Measurements from ENCODE around the gene SPIB.
"Not testable (repeated sequence)": the region's sequence is repeated elsewhere in the genome, so short reads cannot be mapped to it uniquely, and the experiment has no call there.

The SPIB gene

GRCh38 chr19:50439130-50439529, 20.4 kb downstream of the SPIB start:
- not testable (repeated sequence) for DNase-seq (ENCODE audit: low read depth in 3 of 3)

- DNase-seq (ENCODE audit: low read depth in 3 of 3) = no peak
Observed at GRCh38 chr19:50444059-50444458, 25.3 kb downstream of the SPIB start.

- no peak for DNase-seq (ENCODE audit: low read depth in 3 of 3)
Observed at GRCh38 chr19:50447053-50447452, 28.3 kb downstream of the SPIB start.

GRCh38 chr19:50447750-50448149, 29.0 kb downstream of the SPIB start:
- DNase-seq (ENCODE audit: low read depth in 3 of 3) = no peak

GRCh38 chr19:50449236-50449899, 30.6 kb downstream of the SPIB start:
- no peak for DNase-seq (ENCODE audit: low read depth in 3 of 3)

- DNase-seq (ENCODE audit: low read depth in 3 of 3) = no peak
Observed at GRCh38 chr19:50450369-50451222, 31.9 kb downstream of the SPIB start.

GRCh38 chr19:50451223-50451534, 32.4 kb downstream of the SPIB start:
- DNase-seq (ENCODE audit: low read depth in 3 of 3) = no peak

GRCh38 chr19:50453243-50453642, 34.5 kb downstream of the SPIB start:
- DNase-seq (ENCODE audit: low read depth in 3 of 3) = no peak

- no peak for DNase-seq (ENCODE audit: low read depth in 3 of 3)
Observed at GRCh38 chr19:50455992-50456391, 37.3 kb downstream of the SPIB start.

GRCh38 chr19:50457300-50457699, 38.6 kb downstream of the SPIB start:
- no peak for DNase-seq (ENCODE audit: low read depth in 3 of 3)

GRCh38 chr19:50458396-50459066, 39.8 kb downstream of the SPIB start:
- DNase-seq (ENCODE audit: low read depth in 3 of 3) = no peak

- no peak for DNase-seq (ENCODE audit: low read depth in 3 of 3)
Observed at GRCh38 chr19:50459067-50459456, 40.3 kb downstream of the SPIB start.

GRCh38 chr19:50459638-50460037, 40.9 kb downstream of the SPIB start:
- no peak for DNase-seq (ENCODE audit: low read depth in 3 of 3)

GRCh38 chr19:50460161-50460765, 41.5 kb downstream of the SPIB start:
- DNase-seq (ENCODE audit: low read depth in 3 of 3) = peak in 1 of 3 experiments; percentile 9

GRCh38 chr19:50461066-50461875, 42.5 kb downstream of the SPIB start:
- peak in 2 of 3 experiments; percentile 37 to 58 for DNase-seq (ENCODE audit: low read depth in 3 of 3)

GRCh38 chr19:50462970-50463369, 44.2 kb downstream of the SPIB start:
- no peak for DNase-seq (ENCODE audit: low read depth in 3 of 3)

GRCh38 chr19:50464348-50464747, 45.6 kb downstream of the SPIB start:
- DNase-seq (ENCODE audit: low read depth in 3 of 3) = no peak

- no peak for DNase-seq (ENCODE audit: low read depth in 3 of 3)
Observed at GRCh38 chr19:50465000-50465399, 46.3 kb downstream of the SPIB start.

- DNase-seq (ENCODE audit: low read depth in 3 of 3) = no peak
Observed at GRCh38 chr19:50465986-50466705, 47.4 kb downstream of the SPIB start.

- DNase-seq (ENCODE audit: low read depth in 3 of 3) = no peak
Observed at GRCh38 chr19:50466706-50467039, 47.9 kb downstream of the SPIB start.

GRCh38 chr19:50467566-50467965, 48.8 kb downstream of the SPIB start:
- DNase-seq (ENCODE audit: low read depth in 3 of 3) = no peak
